Fibroblast of lung (primary cell): ENCODE measurements around the gene MUC2.

Source experiments
- EZH2 ChIP-seq: IDR thresholded peaks from 2 replicates; pipeline ENCODE4 v1.5.1; 2012; ENCODE audit warnings: low read length, control low read depth, mild to moderate bottlenecking; ENCODE audit errors: missing control alignments
- TF ChIP-seq, protein P1 (sequence below), 2 donors: IDR thresholded peaks in 1 of 2; conservative IDR thresholded peaks in 1 of 2; 1 replicate in 1 of 2; 2 replicates in 1 of 2; pipeline ENCODE4 v1.5.1; 2011 to 2012; ENCODE audit warnings: low read length in 2 of 2, control low read depth in 1 of 2, inconsistent platforms in 1 of 2, low read depth in 1 of 2, mild to moderate bottlenecking in 1 of 2

DNA sequence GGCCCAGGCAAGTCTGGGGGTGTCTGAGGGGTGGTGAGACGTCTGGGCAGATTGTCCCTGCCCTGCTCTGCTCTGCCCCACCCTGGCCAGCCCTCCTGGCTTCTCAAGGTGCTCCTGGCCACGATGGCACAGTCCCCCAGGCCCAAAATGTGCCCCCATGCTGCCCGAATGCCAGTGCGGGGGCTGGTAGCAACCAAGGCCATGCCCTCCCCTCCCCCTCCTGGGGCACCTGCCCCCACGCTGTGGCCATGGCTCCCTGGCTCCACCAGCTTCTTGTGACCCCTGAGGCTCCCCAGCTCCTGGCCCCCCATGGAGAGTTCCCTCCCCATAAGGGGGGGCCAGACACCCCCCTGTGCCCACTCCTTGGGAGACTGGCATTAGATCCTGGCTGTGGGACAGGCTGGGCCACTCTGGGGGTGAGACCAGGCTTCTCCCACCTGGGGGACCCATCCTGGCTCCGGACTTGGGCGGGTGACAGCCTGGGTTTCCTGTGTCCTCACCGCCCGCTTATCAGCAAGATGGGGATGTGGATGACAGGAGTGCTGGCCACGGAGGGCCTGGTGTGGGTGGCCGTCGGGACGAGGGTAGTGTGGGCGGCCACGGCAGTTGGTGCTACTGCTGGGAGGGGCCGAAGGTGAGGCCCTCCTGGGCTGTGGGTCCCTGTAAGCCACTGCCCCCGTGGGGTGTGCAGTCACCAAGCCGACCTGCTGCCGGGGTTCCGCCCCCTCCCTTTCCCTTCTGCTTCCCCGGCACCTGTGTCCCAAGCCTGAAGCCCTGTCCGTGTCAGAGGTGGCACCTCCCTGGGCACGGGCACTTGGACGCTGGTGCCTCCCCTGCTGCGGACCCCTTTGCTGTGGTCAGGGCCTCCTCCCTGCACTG, 22.3 kb upstream of the MUC2 start:
- TF ChIP-seq, protein P1, sequence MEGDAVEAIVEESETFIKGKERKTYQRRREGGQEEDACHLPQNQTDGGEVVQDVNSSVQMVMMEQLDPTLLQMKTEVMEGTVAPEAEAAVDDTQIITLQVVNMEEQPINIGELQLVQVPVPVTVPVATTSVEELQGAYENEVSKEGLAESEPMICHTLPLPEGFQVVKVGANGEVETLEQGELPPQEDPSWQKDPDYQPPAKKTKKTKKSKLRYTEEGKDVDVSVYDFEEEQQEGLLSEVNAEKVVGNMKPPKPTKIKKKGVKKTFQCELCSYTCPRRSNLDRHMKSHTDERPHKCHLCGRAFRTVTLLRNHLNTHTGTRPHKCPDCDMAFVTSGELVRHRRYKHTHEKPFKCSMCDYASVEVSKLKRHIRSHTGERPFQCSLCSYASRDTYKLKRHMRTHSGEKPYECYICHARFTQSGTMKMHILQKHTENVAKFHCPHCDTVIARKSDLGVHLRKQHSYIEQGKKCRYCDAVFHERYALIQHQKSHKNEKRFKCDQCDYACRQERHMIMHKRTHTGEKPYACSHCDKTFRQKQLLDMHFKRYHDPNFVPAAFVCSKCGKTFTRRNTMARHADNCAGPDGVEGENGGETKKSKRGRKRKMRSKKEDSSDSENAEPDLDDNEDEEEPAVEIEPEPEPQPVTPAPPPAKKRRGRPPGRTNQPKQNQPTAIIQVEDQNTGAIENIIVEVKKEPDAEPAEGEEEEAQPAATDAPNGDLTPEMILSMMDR (conservative IDR thresholded peaks at IDR 0.05 in 1 of 2, IDR thresholded peaks at IDR 0.05 in 1 of 2; ENCODE audit: low read depth in 1 of 2, low read length in 2 of 2), result no peak
- TF ChIP-seq EZH2, result no peak
